HuH-7 (cell line): ENCODE results near the gene MAD1L1.
"Not testable (repeated sequence)": the region's sequence is repeated elsewhere in the genome, so short reads cannot be mapped to it uniquely, and the experiment has no call there.

Source experiments
- DNase-seq: peaks from one replicate; pipeline ENCODE4 v3.0.0; 2011; ENCODE audit warnings: low spot score

MAD1L1 gene

DNA sequence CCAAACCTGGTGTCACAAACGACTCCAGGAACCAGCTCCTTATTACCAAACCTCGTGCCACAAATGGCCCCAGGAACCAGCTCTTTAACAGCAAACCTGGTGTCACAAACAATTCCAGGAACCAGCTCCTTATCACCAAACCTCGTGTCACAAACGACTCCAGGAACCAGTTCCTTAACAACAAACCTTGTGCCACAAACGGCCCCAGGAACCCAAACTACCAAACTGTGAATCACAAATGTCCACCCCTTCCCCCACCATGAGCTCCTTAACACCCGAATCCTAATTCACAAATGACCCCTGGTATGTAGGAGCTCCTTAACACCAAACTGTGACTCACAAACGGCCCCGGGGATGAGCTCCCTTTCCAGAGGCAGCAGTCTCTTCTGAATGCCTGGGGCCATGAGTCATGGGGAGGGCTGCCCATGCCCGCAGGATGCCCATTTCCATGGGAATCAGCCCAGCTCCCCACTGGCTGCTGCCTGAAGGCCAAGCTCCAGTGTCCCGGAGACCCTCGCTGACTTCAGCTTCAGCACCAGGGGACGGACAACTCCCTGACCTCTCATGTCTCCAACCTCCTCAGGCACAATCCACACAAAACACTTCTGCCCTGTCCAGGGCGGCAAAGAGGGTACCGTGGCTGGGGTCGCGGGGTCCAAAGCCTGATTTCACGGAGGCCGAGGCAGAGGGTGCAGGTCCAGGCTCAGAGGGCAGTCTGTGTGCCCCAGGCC is 349.5 kb downstream of the MAD1L1 start:
- DNase-seq, result no peak

- DNase-seq, result no peak
These were observed 350.3 kb downstream of the MAD1L1 start for GRCh38 chr7:1882451-1882850.

GRCh38 chr7:1881946-1882345 is 350.8 kb downstream of the MAD1L1 start:
- no peak for DNase-seq

DNA sequence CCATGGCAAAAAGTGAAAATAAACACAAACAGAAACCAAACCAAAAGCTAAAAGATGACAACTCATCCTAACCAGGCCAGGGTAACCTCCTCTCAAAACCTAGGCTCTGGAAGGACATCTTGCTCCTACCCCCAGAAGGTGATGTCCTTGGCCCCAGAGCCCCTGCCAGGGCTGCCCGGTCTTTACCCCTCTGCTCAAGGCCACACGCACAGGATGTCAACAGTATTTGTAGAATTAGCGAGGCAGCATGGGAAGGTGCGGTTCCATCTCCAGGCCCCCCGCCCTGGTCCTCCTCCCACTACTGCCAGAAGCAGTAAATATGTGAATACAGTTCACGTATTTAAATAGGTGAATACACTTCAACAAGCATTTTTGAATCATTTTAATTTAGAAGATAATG is 356.1 kb downstream of the MAD1L1 start:
- DNase-seq, result not testable (repeated sequence)

- not testable (repeated sequence) for DNase-seq
These were observed 357.1 kb downstream of the MAD1L1 start for GRCh38 chr7:1875392-1876199.

DNA sequence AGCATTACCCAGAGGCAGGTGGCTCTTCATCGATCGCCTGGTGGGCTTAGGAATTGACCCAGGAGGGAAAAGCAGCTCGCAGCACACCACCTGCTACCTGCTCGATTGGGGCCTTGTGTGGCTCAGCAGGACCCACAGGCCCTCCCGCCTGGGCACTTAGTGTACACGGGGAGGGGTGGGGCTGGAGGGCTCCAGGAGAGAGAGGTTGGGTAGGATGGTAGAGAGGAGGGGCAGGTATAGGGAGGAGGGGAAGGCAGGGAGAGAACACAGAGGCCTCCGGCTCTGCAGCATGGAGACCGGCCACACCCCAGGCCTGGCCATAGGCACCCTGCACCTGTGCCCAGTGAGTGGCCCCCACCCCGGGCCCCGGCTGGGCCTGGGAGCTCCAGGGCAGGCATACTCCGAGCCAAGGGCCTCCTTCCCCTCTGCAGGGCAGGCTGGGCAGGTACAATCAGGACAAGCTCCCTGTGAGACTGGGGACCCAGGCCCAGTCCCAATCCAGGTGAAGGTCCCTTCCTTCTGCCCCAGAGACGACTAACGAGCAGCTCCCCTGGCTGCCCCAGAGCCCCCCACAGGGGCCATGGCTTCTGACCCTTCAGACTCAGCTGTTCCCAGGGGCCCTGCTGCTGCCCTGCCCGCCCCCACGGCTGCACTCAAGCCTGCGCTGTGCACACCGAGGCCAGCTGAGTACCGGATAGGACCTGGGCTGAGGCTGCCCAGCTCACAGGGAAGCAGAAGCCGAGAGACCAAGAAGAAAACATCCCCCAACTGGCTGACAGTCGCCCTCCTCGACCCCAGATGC is 358.0 kb downstream of the MAD1L1 start:
- not testable (repeated sequence) for DNase-seq

GRCh38 chr7:1873857-1874589 is 358.7 kb downstream of the MAD1L1 start:
- DNase-seq, result no peak

DNA sequence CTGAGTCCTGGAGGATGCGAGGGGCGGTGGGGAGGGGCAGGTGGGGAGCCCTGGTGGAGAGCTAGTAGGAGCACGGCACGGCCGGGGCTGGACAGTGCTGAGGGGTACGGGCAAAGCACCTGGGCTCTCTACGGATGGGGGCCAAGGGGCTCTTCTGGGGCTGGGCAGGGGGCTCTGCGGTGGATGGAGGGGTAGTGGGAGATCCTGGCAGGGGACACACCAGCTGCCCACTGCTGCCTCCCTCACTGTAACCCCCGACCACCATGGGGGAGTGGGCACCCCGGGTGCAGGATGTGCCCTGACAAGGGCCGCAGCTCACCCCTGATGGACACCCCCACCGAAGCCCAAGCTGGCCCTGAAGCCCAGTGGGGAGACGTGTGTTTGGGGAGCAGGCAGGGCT is 359.3 kb downstream of the MAD1L1 start:
- DNase-seq, result no peak

DNA sequence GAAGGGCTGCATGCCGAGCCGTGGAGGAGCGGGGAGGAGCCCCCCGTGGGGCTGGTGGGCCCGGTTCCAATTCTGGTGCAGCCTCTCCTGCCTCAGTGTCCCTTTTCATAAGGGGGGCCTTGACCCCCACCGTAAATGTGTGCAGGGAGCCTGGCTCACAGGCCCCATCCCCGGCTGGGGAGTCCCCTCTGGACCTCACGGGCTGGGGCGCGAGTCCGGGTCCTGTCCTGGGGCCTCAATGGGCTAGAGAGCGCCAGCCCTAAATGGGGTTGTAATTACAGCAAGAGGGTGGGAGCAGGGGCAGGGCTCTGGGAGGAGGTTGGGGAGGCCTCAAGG is 359.7 kb downstream of the MAD1L1 start:
- DNase-seq, result no peak

- no peak for DNase-seq
These were observed 360.3 kb downstream of the MAD1L1 start for GRCh38 chr7:1872191-1873069.

GRCh38 chr7:1869452-1870130 is 363.2 kb downstream of the MAD1L1 start:
- DNase-seq, result no peak

DNA sequence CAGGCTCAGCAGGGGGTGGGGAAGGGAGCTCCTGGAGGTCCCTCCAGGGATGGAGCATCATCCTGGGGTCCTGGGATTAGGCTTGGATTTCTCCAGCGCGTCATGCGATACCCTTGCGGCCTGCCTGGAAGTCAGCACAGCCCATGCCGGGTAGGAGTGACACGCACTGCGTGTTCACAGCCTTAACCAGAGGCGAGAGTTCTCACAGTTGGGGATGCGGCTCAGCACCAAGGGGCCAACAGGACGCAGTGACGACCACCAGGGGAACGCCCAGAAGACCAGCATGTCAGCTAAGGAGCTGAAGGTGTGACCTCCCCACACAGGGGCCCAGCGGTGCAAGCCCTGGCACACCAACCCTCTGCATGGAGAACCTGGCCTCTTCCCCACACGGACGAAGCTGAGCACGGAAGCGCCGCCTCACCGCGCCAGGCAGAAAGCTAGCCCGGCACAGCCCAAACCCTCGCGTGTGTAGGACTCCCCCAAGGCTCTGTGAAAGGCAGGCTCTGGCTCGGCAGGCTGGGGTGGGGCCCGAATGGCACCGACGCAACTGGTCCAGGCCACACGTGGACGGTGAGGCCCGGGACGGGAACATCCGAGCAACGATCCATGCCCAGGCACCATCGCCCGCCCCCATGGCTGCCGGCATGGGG is 364.1 kb downstream of the MAD1L1 start:
- no peak for DNase-seq

GRCh38 chr7:1867370-1868260 is 365.1 kb downstream of the MAD1L1 start:
- no peak for DNase-seq

DNA sequence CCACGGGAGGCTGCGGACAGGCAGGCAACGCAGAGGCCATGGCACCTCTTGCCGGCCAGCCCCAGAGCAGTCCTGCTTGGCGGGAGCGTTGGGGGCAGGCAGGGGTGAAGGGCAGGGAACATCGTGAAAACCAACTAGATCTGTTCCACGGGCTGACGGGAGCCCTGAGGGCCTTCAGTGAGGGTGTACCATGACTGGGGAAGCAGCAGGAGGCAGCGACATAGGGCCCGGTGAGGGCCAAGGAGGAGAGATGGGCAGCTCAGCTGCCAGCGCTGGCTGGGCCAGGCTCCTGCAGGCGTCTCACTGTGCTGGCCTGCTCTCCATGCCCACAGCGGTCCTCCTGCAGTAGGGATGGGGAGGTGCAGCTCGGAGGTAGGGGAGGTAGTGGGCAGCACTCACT is 366.1 kb downstream of the MAD1L1 start:
- DNase-seq, result no peak

GRCh38 chr7:1865571-1866255 is 367.0 kb downstream of the MAD1L1 start:
- DNase-seq, result no peak

GRCh38 chr7:1865000-1865555 is 367.7 kb downstream of the MAD1L1 start:
- DNase-seq, result no peak

- DNase-seq, result no peak
These were observed 368.4 kb downstream of the MAD1L1 start for GRCh38 chr7:1864161-1864940.
